Measurements from ENCODE around the gene CNEP1R1. TPM values are rescaled to one million over a fixed set of nuclear protein-coding genes. Genes with fewer than 3 reads are reported as not detected.

CNEP1R1 gene
- total and polyA plus RNA-seq, 2 donors (not counting 1 experiment from before 2014, with no cell fraction given) = 18.6 to 32.9 TPM

DNA sequence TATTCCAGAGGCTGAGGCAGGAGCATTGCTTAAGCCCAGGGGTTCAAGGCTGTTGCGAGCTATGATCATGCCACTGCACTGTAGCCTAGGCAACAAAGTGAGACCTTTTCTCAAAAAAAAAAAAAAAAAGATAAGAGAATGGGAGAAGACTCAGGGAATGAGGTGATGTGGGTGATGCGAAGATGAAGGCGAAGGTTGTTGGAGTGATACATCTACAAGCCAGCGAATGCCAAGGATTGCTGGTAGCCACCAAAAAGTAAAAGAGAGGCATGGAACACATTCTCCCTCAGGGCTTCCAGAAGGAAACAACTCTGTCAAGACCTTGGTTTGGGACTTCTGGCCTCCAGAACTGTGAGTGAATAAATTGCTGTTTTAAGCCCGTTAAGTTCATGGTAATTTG lies 26.0 kb upstream of the CNEP1R1 start:
- Histone ChIP-seq H4K20me1 (ENCODE audit: control insufficient read depth, insufficient read depth, low read length, poor library complexity, severe bottlenecking) (no peaks in the 10 kb centered on the region), H3K4me1 (ENCODE audit: control insufficient read depth in 2 of 2, insufficient read depth in 2 of 2, low read length in 2 of 2) (no peaks in the 10 kb centered on the region), H3K4me2 (replicated peaks; ENCODE audit: low read depth, low read length, poor library complexity, severe bottlenecking) (no peak overlapping the region), H3K9ac (ENCODE audit: low read length) (no peak overlapping the region), H3K27me3 (replicated peaks in 1 of 4; ENCODE audit: control extremely low read depth in 1 of 4, control insufficient read depth in 3 of 4, insufficient read depth in 4 of 4, low read length in 3 of 4) (peaks cover 0 to 3% (median 0%) of the 10 kb centered on the region in 4 experiments), H3K27ac (ENCODE audit: low read length in 2 of 2) (no peak overlapping the region), H3K4me3 (ENCODE audit: control extremely low read depth in 1 of 5, extremely low read depth in 1 of 5, insufficient read depth in 1 of 5, low read depth in 2 of 5, low read length in 4 of 5) (no peak overlapping the region), H2AFZ (ENCODE audit: insufficient read depth, low read depth, low read length, poor library complexity, severe bottlenecking) (no peak overlapping the region), H3K9me3 (ENCODE audit: control extremely low read depth in 1 of 3, control insufficient read depth in 2 of 3, insufficient read depth in 1 of 3, low read length in 2 of 3) (no peaks in the 10 kb centered on the region), H3K79me2 (ENCODE audit: control insufficient read depth, insufficient read depth, low read length) (no peaks in the 10 kb centered on the region), H3K36me3 (replicated peaks in 1 of 2; ENCODE audit: control extremely low read depth in 1 of 2, control insufficient read depth in 1 of 2, extremely low read depth in 1 of 2, insufficient read depth in 2 of 2, low read length in 1 of 2) (no peaks in the 10 kb centered on the region)
- no peak for TF ChIP-seq EZH2 (IDR thresholded peaks at IDR 0.05; ENCODE audit: borderline replicate concordance, insufficient read depth, low read depth, low read length, poor library complexity, severe bottlenecking)
- TF ChIP-seq, protein P1, sequence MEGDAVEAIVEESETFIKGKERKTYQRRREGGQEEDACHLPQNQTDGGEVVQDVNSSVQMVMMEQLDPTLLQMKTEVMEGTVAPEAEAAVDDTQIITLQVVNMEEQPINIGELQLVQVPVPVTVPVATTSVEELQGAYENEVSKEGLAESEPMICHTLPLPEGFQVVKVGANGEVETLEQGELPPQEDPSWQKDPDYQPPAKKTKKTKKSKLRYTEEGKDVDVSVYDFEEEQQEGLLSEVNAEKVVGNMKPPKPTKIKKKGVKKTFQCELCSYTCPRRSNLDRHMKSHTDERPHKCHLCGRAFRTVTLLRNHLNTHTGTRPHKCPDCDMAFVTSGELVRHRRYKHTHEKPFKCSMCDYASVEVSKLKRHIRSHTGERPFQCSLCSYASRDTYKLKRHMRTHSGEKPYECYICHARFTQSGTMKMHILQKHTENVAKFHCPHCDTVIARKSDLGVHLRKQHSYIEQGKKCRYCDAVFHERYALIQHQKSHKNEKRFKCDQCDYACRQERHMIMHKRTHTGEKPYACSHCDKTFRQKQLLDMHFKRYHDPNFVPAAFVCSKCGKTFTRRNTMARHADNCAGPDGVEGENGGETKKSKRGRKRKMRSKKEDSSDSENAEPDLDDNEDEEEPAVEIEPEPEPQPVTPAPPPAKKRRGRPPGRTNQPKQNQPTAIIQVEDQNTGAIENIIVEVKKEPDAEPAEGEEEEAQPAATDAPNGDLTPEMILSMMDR (IDR thresholded peaks at IDR 0.05) = no peak
- 100% methylated on average over 5 of the region's 5 CpGs for WGBS (ENCODE audit: insufficient coverage)
- H3K27ac Mint-ChIP-seq = no peak overlapping the region
- intact Hi-C loops (cut with micrococcal nuclease) = no loop called here
- ChIA-PET CTCF (no interaction called here), POLR2A (no interaction called here)
- no peaks in the 10 kb centered on the region for H3K9me3 Mint-ChIP-seq (ENCODE audit: insufficient read depth)
- H3K4me1 Mint-ChIP-seq = no peaks in the 10 kb centered on the region
- DNase-seq (no peak), ATAC-seq (ENCODE audit: low read depth) (no peak)
- H3K4me3 Mint-ChIP-seq = no peak overlapping the region
- peaks cover 19% of the 10 kb centered on the region for H3K27me3 Mint-ChIP-seq

DNA sequence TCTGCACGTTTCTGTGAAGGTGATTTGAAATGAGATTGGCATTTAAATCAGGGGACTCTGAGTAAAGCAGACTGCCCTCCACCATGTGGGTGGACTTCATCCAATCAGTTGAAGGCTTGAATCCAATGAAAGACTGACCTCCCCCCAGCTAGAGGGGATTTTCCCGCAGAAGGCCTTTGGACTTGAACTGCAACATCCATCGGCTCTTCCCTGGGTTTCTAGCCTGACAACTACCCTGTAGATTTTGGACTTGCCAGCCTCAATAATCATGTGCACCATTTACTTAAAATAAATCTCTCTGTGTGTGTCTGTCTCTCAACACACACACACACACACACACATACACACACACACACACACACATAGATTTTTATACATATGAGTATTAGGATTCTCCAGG lies 23.9 kb upstream of the CNEP1R1 start:
- H3K36me3 ChIP-seq (replicated peaks in 1 of 2; ENCODE audit: control extremely low read depth in 1 of 2, control insufficient read depth in 1 of 2, extremely low read depth in 1 of 2, insufficient read depth in 2 of 2, low read length in 1 of 2) = no peaks in the 10 kb centered on the region
- H3K4me1 ChIP-seq (ENCODE audit: control insufficient read depth in 2 of 2, insufficient read depth in 2 of 2, low read length in 2 of 2) = no peaks in the 10 kb centered on the region
- Mint-ChIP-seq H3K4me1 (no peaks in the 10 kb centered on the region), H3K27ac (no peak overlapping the region), H3K4me3 (no peak overlapping the region), H3K9me3 (ENCODE audit: insufficient read depth) (no peaks in the 10 kb centered on the region), H3K27me3 (peaks cover 19% of the 10 kb centered on the region)
- ChIA-PET POLR2A (no interaction called here), CTCF (no interaction called here)
- 83% methylated on average over 3 of the region's 3 CpGs for WGBS (ENCODE audit: insufficient coverage)
- no peak overlapping the region for H3K4me3 ChIP-seq (ENCODE audit: control extremely low read depth in 1 of 5, extremely low read depth in 1 of 5, insufficient read depth in 1 of 5, low read depth in 2 of 5, low read length in 4 of 5)
- no peaks in the 10 kb centered on the region for H3K9me3 ChIP-seq (ENCODE audit: control extremely low read depth in 1 of 3, control insufficient read depth in 2 of 3, insufficient read depth in 1 of 3, low read length in 2 of 3)
- ATAC-seq (ENCODE audit: low read depth) = no peak
- H3K79me2 ChIP-seq (ENCODE audit: control insufficient read depth, insufficient read depth, low read length) = no peaks in the 10 kb centered on the region
- no peak overlapping the region for H3K27ac ChIP-seq (ENCODE audit: low read length in 2 of 2)
- no peaks in the 10 kb centered on the region for H4K20me1 ChIP-seq (ENCODE audit: control insufficient read depth, insufficient read depth, low read length, poor library complexity, severe bottlenecking)
- H3K27me3 ChIP-seq (replicated peaks in 1 of 4; ENCODE audit: control extremely low read depth in 1 of 4, control insufficient read depth in 3 of 4, insufficient read depth in 4 of 4, low read length in 3 of 4) = peaks cover 0 to 6% (median 0%) of the 10 kb centered on the region in 4 experiments
- no peak for DNase-seq
- TF ChIP-seq, protein P1 (IDR thresholded peaks at IDR 0.05) = no peak
- no peak for TF ChIP-seq EZH2 (IDR thresholded peaks at IDR 0.05; ENCODE audit: borderline replicate concordance, insufficient read depth, low read depth, low read length, poor library complexity, severe bottlenecking)
- H3K9ac ChIP-seq (ENCODE audit: low read length) = no peak overlapping the region
- no peak overlapping the region for H3K4me2 ChIP-seq (replicated peaks; ENCODE audit: low read depth, low read length, poor library complexity, severe bottlenecking)
- H2AFZ ChIP-seq (ENCODE audit: insufficient read depth, low read depth, low read length, poor library complexity, severe bottlenecking) = no peak overlapping the region
- intact Hi-C loops (cut with micrococcal nuclease) = no loop called here
